CD4-positive, alpha-beta T cell treated with Interleukin-6 for 4 hours (primary cell): ENCODE data around the gene ACE2.

Experiments
- DNase-seq: peaks from one replicate; pipeline ENCODE4 v3.0.0-alpha.2; 2020; ENCODE audit warnings: mixed read lengths

Gene ACE2

GRCh38 chrX:15570145-15570544, 30.6 kb downstream of the ACE2 start:
- no peak for DNase-seq

GRCh38 chrX:15567886-15568616, 32.7 kb downstream of the ACE2 start:
- no peak for DNase-seq

- DNase-seq, result no peak
These were observed 33.5 kb downstream of the ACE2 start for GRCh38 chrX:15567267-15567666.

GRCh38 chrX:15566244-15566643, 34.5 kb downstream of the ACE2 start:
- DNase-seq, result no peak

- DNase-seq, result peak; percentile 3
These were observed 35.7 kb downstream of the ACE2 start for GRCh38 chrX:15564981-15565579.

GRCh38 chrX:15563056-15563455, 37.7 kb downstream of the ACE2 start:
- no peak for DNase-seq

DNA sequence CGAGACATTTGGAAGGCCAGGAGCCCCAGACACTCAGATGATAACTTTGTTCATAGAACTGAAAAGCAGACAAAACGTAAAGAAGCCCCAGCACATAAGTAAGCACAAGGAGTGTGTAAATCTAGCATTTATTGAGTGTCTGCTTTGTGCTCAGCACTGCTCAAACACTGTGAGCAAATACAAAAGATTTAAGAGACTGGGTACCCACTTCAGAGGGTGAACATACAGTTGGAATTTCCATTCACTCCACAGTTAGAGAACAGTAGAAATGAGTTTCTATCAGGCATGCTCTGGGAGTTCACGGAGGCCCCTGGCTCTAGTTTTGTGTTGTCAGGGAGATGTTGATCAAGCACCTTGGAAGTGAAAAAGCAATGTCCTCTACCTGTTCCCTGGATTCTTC, 39.8 kb downstream of the ACE2 start:
- DNase-seq, result no peak

GRCh38 chrX:15559227-15559626, 41.5 kb downstream of the ACE2 start:
- DNase-seq, result no peak

GRCh38 chrX:15549189-15550012, 51.4 kb downstream of the ACE2 start:
- DNase-seq, result no peak

- DNase-seq, result no peak
These were observed 53.4 kb downstream of the ACE2 start for GRCh38 chrX:15547356-15547755.

DNA sequence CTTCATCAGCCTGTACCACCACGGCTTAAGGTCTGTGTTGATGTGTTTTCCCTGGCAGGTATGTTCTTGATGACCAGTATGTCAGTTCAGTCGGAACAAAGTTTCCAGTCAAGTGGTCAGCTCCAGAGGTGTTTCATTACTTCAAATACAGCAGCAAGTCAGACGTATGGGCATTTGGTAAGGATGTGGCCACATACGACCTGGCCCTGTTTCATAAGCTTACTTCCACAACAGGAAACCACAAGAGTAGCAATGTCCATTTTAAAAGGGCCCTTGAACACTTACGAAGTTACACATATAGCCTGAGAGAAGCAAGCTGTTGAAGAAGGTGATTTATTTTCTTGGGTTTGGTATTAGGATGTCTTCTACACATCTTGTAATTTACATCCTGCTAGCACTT, 54.0 kb downstream of the ACE2 start:
- DNase-seq, result no peak

GRCh38 chrX:15530318-15530717, 70.4 kb downstream of the ACE2 start:
- no peak for DNase-seq

GRCh38 chrX:15529165-15529564, 71.6 kb downstream of the ACE2 start:
- no peak for DNase-seq

DNA sequence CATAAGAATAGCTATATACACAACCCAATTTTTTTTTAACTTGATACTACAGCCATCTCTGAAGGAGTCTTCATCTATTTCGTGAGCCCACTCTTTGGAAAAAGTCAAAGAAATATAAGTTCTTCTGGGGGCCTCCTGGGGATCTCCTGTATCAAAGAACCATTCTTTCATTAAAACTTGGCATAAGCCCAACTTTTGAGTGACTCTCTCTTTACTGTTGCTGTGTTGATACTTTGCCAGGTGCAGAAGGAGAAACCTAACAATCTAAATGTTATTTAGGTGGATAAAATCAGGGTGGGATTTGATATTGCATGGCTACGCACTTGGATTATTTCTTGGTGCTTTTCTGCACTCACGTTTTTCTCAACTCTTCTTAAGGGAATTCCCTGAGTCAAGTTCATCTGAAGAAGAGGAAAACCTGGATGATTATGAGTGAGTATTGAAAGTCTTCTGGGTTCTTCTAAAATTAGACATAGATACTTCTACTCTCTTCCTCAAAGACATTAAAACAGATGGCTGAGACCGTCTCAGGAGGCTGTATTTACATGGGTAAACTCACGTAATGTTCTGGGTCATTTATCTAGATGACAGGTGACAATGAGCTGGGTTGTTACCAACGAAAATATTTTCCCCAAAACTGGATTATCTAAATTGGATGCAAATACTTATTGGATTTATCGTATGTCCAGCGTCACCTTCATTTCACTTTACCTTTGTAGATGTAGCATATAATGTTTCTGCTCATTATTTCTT, 74.9 kb downstream of the ACE2 start:
- no peak for DNase-seq

GRCh38 chrX:15524417-15524816, 76.3 kb downstream of the ACE2 start:
- DNase-seq, result no peak

DNA sequence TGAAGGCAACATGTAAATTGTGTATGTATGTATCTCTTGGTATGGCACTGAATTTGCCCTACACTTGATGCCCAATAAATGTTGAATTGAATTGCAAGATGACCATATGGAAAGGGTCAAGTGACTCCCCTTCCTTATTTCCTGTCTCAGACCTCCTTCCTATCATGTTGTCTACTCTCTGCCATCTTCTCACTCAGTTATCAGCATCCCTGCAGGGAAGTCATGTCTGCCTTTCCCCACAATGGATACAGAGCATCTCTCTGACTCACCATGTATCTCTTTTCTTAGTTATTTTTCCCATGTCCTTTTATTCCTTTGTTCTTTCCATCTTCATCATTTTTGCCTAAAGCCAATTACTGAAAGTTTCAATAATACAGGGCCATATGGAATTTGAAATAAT, 77.7 kb downstream of the ACE2 start:
- no peak for DNase-seq

DNA sequence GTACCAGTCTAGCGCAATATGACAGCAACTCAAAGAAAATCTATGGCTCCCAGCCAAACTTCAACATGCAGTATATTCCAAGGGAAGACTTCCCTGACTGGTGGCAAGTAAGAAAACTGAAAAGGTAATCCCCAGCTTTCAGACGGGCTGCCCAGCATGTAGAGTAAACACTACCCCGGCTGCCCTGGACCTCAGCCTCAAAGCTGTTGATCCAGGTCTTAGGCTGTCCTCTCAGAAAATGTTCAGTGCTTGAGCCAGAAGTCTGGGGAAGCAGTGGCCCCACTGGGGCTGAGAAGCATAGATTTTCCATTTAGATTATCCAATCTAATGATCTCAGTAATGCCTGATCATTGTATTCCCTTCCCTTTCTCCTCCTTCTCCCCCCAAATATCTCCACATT, 78.3 kb downstream of the ACE2 start:
- DNase-seq, result no peak

GRCh38 chrX:15515931-15516330, 84.8 kb downstream of the ACE2 start:
- no peak for DNase-seq

DNA sequence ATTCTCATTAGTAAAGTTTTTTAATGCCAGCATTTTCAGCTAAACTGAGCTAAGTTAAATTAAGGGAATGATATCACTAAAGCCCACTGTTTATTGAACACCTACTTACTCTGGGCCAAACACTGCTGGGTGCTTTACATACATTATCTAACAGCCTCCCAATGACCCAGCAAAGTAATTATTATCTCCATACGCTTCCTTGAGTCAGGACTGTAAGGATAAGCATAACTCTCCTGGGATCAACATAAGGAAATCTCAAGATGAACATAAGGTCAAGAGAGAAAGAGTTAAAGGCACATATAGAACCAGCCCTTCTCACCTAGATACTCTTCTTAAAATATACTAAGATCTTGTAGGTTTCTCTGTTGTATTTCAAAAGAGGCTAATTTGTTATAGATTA, 86.5 kb downstream of the ACE2 start:
- DNase-seq, result no peak

DNA sequence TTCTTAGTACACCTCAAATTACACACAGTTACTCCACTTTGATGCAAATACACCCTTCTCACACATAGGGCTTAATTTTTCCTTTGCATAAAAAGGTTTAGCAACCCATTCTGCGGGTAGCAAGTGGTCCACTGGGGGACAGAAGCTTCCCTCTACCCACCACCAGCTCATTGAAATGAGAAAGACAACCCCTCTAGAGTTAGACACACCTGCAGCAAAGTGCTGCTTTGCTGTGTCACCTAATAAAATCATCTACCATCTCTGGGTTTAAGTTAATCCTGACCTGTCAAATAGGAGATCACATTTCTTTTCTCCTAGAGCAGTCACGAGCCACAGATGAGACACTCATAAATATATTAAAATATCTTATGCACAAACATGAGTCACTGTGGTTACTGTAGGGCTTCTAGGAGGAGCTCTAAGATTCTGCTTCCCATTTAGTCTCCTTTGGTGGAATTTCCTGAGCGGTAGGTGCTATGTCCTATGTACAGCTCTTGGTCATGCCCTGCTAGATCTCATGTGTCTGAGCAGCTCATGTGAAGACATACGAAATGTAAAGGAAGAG, 88.3 kb downstream of the ACE2 start:
- no peak for DNase-seq

- DNase-seq, result no peak
These were observed 89.2 kb downstream of the ACE2 start for GRCh38 chrX:15511563-15511962.
